SK-N-SH treated with all-trans-retinoic acid at 6 μM for 48 hours (cell line): ENCODE results near the gene UBL3.

Source experiments
- SNAI2 ChIP-seq: fragments of 250-450 bp; sonication (Bioruptor Pico); IDR thresholded peaks from 2 replicates; pipeline ENCODE4 v1.5.0; 2020; ENCODE audit warnings: mild to moderate bottlenecking, moderate library complexity
- ZFP30 ChIP-seq: fragments of 450-650 bp; formaldehyde crosslinking; IDR thresholded peaks from 2 replicates; pipeline ENCODE4 v1.5.0; 2022; ENCODE audit warnings: mild to moderate bottlenecking, moderate library complexity
- ZNF8 ChIP-seq: fragments of 450-650 bp; formaldehyde crosslinking; IDR thresholded peaks from 2 replicates; pipeline ENCODE4 v1.5.0; 2020; ENCODE audit warnings: mild to moderate bottlenecking, moderate library complexity
- TF ChIP-seq, protein P1 (sequence below): fragments of 250-450 bp; sonication (Bioruptor Pico); IDR thresholded peaks from 2 replicates; pipeline ENCODE4 v1.8.0; 2020; ENCODE audit warnings: mild to moderate bottlenecking, moderate library complexity, borderline replicate concordance

GRCh38 chr13:29889111-29889510, 38.7 kb upstream of the UBL3 start:
- TF ChIP-seq ZNF8 (CRISPR knock-in tag) (no peak), SNAI2 (CRISPR knock-in tag) (no peak), ZFP30 (no peak)
- TF ChIP-seq, protein P1, sequence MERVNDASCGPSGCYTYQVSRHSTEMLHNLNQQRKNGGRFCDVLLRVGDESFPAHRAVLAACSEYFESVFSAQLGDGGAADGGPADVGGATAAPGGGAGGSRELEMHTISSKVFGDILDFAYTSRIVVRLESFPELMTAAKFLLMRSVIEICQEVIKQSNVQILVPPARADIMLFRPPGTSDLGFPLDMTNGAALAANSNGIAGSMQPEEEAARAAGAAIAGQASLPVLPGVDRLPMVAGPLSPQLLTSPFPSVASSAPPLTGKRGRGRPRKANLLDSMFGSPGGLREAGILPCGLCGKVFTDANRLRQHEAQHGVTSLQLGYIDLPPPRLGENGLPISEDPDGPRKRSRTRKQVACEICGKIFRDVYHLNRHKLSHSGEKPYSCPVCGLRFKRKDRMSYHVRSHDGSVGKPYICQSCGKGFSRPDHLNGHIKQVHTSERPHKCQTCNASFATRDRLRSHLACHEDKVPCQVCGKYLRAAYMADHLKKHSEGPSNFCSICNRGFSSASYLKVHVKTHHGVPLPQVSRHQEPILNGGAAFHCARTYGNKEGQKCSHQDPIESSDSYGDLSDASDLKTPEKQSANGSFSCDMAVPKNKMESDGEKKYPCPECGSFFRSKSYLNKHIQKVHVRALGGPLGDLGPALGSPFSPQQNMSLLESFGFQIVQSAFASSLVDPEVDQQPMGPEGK, result no peak
